M059J (cell line): ENCODE measurements around the gene SLFNL1. TPM values are rescaled to one million over a fixed set of nuclear protein-coding genes. Genes with fewer than 3 reads are reported as not detected.

Source experiments
- DNase-seq: peaks from one replicate; pipeline ENCODE4 v3.0.0-alpha.2; 2012; ENCODE audit warnings: low read depth
- total RNA-seq: library from RNA; depleted of rRNA; stranded (reverse); fragments of >200 nt; shearing (Covaris generic); gene quantifications from 2 replicates; pipeline ENCODE4 v1.2.3, GENCODE V29; 2014; rRNA removed

SLFNL1 gene
- total RNA-seq: 0.15 TPM in 1 of 2 replicates, not detected in the other

- peak; percentile 27 for DNase-seq
Measured at GRCh38 chr1:41021526-41022308, at the start of gene SLFNL1. Gene SLFNL1 (minus strand): TSS chr1:41021725. CDS start chr1:41020660, 1,065 bp downstream.

GRCh38 chr1:41056907-41057306, 35.4 kb upstream of the SLFNL1 start:
- DNase-seq: no peak

- DNase-seq: no peak
Measured at GRCh38 chr1:41053316-41053715, 31.8 kb upstream of the SLFNL1 start.

GRCh38 chr1:41051022-41051421, 29.5 kb upstream of the SLFNL1 start:
- no peak for DNase-seq

- DNase-seq: no peak
Measured at GRCh38 chr1:41048540-41048939, 27.0 kb upstream of the SLFNL1 start.

GRCh38 chr1:41046347-41046775, 24.8 kb upstream of the SLFNL1 start:
- no peak for DNase-seq

- no peak for DNase-seq
Measured at GRCh38 chr1:41045740-41046139, 24.2 kb upstream of the SLFNL1 start.

GRCh38 chr1:41044187-41044586, 22.7 kb upstream of the SLFNL1 start:
- DNase-seq: no peak

- DNase-seq: no peak
Measured at GRCh38 chr1:41041614-41042270, 20.2 kb upstream of the SLFNL1 start.

- no peak for DNase-seq
Measured at GRCh38 chr1:41038110-41038509, 16.6 kb upstream of the SLFNL1 start.

GRCh38 chr1:41037116-41037903, 15.8 kb upstream of the SLFNL1 start:
- DNase-seq: no peak

GRCh38 chr1:41033272-41033671, 11.7 kb upstream of the SLFNL1 start:
- DNase-seq: no peak

- no peak for DNase-seq
Measured at GRCh38 chr1:41032147-41032546, 10.6 kb upstream of the SLFNL1 start.

- DNase-seq: no peak
Measured at GRCh38 chr1:41030872-41031616, 9.5 kb upstream of the SLFNL1 start.

GRCh38 chr1:41028034-41028642, 6.6 kb upstream of the SLFNL1 start:
- DNase-seq: no peak

GRCh38 chr1:41025979-41026819, 4.7 kb upstream of the SLFNL1 start:
- DNase-seq: no peak

- DNase-seq: no peak
Measured at GRCh38 chr1:41024953-41025352, 3.4 kb upstream of the SLFNL1 start.

- DNase-seq: peak; percentile 39
Measured at GRCh38 chr1:41023279-41023990, 1.9 kb upstream of the SLFNL1 start.

- DNase-seq: no peak
Measured at GRCh38 chr1:41022424-41022823, 899 bp upstream of the SLFNL1 start.

GRCh38 chr1:41020654-41021053, 871 bp downstream of the SLFNL1 start:
- no peak for DNase-seq
